ENCODE measurements around the gene TBC1D32. TPM values are rescaled to one million over a fixed set of nuclear protein-coding genes. Genes with fewer than 3 reads are reported as not detected.

Gene TBC1D32
- total RNA-seq, 4 donors from 2014 or later, result 4.4 to 12.6 (median 6.6) TPM

DNA sequence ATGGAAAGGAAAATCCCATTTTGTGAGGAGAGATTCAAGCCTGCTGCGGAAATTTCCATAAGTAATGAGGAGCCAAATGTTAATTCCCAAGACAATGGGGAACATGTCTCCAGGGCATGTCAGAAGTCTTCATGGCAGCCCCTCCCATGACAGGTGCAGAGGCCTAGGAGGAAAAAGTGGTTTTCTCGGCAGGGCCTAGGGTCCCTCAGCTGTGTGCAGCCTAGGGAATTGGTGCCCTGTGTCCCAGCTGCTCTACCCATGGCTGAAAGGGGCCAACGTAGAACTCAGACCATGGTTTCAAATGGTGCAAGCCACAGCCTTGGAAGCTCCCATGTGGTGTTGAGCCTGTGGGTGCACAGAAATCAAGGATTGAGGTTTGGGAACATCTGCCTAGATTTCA, 269.9 kb downstream of the TBC1D32 start:
- TF ChIP-seq, protein P1, sequence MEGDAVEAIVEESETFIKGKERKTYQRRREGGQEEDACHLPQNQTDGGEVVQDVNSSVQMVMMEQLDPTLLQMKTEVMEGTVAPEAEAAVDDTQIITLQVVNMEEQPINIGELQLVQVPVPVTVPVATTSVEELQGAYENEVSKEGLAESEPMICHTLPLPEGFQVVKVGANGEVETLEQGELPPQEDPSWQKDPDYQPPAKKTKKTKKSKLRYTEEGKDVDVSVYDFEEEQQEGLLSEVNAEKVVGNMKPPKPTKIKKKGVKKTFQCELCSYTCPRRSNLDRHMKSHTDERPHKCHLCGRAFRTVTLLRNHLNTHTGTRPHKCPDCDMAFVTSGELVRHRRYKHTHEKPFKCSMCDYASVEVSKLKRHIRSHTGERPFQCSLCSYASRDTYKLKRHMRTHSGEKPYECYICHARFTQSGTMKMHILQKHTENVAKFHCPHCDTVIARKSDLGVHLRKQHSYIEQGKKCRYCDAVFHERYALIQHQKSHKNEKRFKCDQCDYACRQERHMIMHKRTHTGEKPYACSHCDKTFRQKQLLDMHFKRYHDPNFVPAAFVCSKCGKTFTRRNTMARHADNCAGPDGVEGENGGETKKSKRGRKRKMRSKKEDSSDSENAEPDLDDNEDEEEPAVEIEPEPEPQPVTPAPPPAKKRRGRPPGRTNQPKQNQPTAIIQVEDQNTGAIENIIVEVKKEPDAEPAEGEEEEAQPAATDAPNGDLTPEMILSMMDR (IDR thresholded peaks at IDR 0.05; ENCODE audit: low read depth), result no peak

DNA sequence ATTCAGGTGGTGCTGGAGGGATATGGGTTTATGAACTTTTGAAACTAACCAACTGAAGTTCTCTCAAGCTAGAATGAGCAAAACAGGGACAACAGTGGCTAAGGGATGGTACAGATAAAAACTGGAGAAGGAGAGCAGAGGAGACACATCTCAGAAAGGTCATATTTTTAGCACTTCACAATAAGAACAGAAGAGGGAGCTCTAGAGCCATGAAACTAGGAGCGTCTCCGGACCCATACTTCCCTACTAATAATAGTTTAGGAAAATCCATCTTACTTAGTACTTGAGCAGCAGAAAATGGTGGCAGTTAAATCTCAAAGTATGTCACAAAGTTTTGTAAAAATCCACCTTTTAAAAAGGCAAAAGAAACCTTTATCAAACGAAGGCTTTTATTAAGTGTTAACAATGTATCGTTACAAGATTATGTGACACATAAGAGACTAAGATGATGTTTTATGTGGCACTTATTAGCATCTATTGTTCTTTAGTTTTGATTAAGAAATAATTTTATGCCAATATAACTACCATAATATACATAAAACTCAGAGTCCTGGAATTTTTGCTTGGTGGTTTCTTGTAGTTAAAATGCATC, 278.6 kb downstream of the TBC1D32 start:
- TF ChIP-seq, protein P1 (IDR thresholded peaks at IDR 0.05; ENCODE audit: low read depth), result no peak

- TF ChIP-seq, protein P1 (IDR thresholded peaks at IDR 0.05; ENCODE audit: low read depth), result no peak
Observed at GRCh38 chr6:121042766-121043165, 291.5 kb downstream of the TBC1D32 start.

GRCh38 chr6:121040831-121041230, 293.4 kb downstream of the TBC1D32 start:
- TF ChIP-seq, protein P1 (IDR thresholded peaks at IDR 0.05; ENCODE audit: low read depth), result no peak

- TF ChIP-seq, protein P1 (IDR thresholded peaks at IDR 0.05; ENCODE audit: low read depth), result no peak
Observed at GRCh38 chr6:121033091-121033490, 301.2 kb downstream of the TBC1D32 start.

GRCh38 chr6:121032268-121033006, 301.8 kb downstream of the TBC1D32 start:
- TF ChIP-seq, protein P1 (IDR thresholded peaks at IDR 0.05; ENCODE audit: low read depth), result no peak

Small RNAs within 50 kb of the gene (small RNA-seq; reads per million reads assigned to genes)
- gene RF00019, result 0.49 reads per million
- gene RNU6-1286P, result not detected

Other genes starting within 250 kb of the TBC1D32 start
- 100 to 1,000 TPM in 1 of 4 donors, 10 to 100 TPM in 3; 39.0 to 173 (median 44.0) TPM for gene GJA1, start 101.2 kb upstream of the TBC1D32 start, total RNA-seq

Measured in subcutaneous adipose tissue (tissue), 4 donors.